ENCODE results near the gene MANF. TPM values are rescaled to one million over a fixed set of nuclear protein-coding genes. Genes with fewer than 3 reads are reported as not detected.
"Not testable (repeated sequence)": the region's sequence is repeated elsewhere in the genome, so short reads cannot be mapped to it uniquely, and the experiment has no call there.

MANF gene
- total RNA-seq, 1 donor from 2014 or later, result 130 TPM

DNA sequence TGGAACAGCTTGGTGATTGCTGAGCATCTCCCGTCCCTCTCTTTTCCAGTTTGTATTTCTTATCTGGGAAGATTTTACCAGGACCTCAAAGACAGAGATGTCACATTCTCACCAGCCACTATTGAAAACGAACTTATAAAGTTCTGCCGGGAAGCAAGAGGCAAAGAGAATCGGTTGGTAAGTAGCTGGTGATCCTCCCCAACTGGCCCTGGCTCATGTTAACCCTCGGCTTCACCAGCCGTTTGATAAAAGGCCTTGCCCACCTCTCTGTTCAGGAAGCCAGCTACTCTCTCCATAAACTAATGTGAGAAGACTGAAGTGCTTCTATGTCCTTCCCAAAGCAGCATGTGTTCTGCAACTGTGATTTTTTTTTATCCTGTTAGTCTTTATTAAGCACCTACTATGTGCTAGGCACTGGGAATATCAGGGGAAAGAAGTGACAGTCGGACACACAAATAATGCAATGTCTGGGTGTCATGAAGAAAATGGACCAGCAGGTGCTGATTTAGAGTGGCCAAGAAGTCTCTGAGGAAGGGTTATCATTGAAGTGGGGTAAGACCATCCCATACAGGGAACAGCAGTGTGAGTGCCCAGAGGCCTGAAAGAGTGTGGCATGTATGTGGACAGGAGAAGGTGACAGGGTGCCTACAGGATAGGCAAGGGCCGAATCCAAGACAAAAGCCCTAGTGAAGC, 1.2 kb downstream of the MANF start:
- H3K4me1 Mint-ChIP-seq (ENCODE audit: low read depth), result peaks cover 38% of the 10 kb centered on the region
- DNase-seq (ENCODE audit: low spot score, unreplicated experiment), result no peak
- H3K27ac Mint-ChIP-seq, result peak overlapping the region; percentile 97
- TF ChIP-seq, protein P1, sequence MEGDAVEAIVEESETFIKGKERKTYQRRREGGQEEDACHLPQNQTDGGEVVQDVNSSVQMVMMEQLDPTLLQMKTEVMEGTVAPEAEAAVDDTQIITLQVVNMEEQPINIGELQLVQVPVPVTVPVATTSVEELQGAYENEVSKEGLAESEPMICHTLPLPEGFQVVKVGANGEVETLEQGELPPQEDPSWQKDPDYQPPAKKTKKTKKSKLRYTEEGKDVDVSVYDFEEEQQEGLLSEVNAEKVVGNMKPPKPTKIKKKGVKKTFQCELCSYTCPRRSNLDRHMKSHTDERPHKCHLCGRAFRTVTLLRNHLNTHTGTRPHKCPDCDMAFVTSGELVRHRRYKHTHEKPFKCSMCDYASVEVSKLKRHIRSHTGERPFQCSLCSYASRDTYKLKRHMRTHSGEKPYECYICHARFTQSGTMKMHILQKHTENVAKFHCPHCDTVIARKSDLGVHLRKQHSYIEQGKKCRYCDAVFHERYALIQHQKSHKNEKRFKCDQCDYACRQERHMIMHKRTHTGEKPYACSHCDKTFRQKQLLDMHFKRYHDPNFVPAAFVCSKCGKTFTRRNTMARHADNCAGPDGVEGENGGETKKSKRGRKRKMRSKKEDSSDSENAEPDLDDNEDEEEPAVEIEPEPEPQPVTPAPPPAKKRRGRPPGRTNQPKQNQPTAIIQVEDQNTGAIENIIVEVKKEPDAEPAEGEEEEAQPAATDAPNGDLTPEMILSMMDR (IDR thresholded peaks at IDR 0.05; ENCODE audit: unreplicated experiment), result no peak
- no peaks in the 10 kb centered on the region for H3K27me3 Mint-ChIP-seq
- H3K9me3 Mint-ChIP-seq (ENCODE audit: low read depth), result no peaks in the 10 kb centered on the region
- H3K4me3 Mint-ChIP-seq (ENCODE audit: low read depth), result peak overlapping the region; percentile 99
- peaks cover 15% of the 10 kb centered on the region for H3K36me3 Mint-ChIP-seq (ENCODE audit: insufficient read depth)

DNA sequence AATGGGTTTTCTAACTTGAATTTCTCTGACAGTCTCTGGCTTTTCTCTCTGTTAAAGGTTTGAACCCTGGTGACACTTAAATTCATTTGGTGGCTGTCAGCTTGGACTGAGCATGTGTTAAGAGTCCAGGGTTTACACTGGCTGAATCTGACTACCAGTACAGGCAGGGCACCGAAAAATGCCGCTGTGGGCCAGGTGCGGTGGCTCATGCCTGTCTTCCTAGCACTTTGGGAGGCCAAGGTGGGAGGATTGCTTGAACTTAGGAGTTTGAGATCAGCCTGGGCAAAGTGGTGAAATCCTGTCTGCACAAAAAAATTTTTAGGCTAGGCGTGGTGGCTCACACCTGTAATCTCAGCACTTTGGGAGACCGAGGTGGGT, 1.8 kb downstream of the MANF start:
- peak overlapping the region; percentile 99 for H3K4me3 Mint-ChIP-seq (ENCODE audit: low read depth)
- TF ChIP-seq, protein P1 (IDR thresholded peaks at IDR 0.05; ENCODE audit: unreplicated experiment), result no peak
- H3K27me3 Mint-ChIP-seq, result no peaks in the 10 kb centered on the region
- peaks cover 38% of the 10 kb centered on the region for H3K4me1 Mint-ChIP-seq (ENCODE audit: low read depth)
- H3K27ac Mint-ChIP-seq, result no peak overlapping the region
- no peak for DNase-seq (ENCODE audit: low spot score, unreplicated experiment)
- peaks cover 15% of the 10 kb centered on the region for H3K36me3 Mint-ChIP-seq (ENCODE audit: insufficient read depth)
- H3K9me3 Mint-ChIP-seq (ENCODE audit: low read depth), result no peaks in the 10 kb centered on the region

DNA sequence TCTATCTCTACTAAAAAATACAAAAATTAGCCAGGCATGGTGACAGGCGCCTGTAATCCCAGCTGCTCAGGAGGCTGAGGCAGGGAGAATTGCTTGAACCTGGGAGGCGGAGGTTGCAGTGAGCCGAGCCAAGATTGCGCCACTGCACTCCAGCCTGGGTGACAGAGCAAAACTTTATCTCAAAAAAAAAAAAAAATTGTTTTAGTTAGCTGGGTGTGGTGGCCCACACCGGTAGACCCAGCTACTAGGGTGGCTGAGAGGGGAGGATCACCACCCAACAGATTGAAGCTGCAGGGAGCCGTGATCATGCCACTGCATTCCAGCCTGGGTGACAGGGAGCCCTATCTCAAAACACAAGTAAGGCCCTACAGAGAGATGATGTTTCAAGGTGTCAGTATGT, 2.2 kb downstream of the MANF start:
- H3K27me3 Mint-ChIP-seq; H3K9me3 Mint-ChIP-seq (ENCODE audit: low read depth); H3K27ac Mint-ChIP-seq; DNase-seq (ENCODE audit: low spot score, unreplicated experiment): not testable (repeated sequence)
- H3K4me3 Mint-ChIP-seq (ENCODE audit: low read depth), result peak overlapping the region; percentile 99
- H3K36me3 Mint-ChIP-seq (ENCODE audit: insufficient read depth), result peaks cover 15% of the 10 kb centered on the region
- H3K4me1 Mint-ChIP-seq (ENCODE audit: low read depth), result peaks cover 38% of the 10 kb centered on the region

GRCh38 chr3:51388286-51389029, 3.4 kb downstream of the MANF start:
- peaks cover 43% of the 10 kb centered on the region for H3K4me1 Mint-ChIP-seq (ENCODE audit: low read depth)
- H3K27me3 Mint-ChIP-seq, result no peaks in the 10 kb centered on the region
- TF ChIP-seq, protein P1 (IDR thresholded peaks at IDR 0.05; ENCODE audit: unreplicated experiment), result peak; percentile 46
- DNase-seq (ENCODE audit: low spot score, unreplicated experiment), result no peak
- H3K9me3 Mint-ChIP-seq (ENCODE audit: low read depth), result no peaks in the 10 kb centered on the region
- H3K36me3 Mint-ChIP-seq (ENCODE audit: insufficient read depth), result peaks cover 24% of the 10 kb centered on the region
- peak overlapping the region; percentile 46 for H3K4me3 Mint-ChIP-seq (ENCODE audit: low read depth)
- peak overlapping the region; percentile 94 for H3K27ac Mint-ChIP-seq

DNA sequence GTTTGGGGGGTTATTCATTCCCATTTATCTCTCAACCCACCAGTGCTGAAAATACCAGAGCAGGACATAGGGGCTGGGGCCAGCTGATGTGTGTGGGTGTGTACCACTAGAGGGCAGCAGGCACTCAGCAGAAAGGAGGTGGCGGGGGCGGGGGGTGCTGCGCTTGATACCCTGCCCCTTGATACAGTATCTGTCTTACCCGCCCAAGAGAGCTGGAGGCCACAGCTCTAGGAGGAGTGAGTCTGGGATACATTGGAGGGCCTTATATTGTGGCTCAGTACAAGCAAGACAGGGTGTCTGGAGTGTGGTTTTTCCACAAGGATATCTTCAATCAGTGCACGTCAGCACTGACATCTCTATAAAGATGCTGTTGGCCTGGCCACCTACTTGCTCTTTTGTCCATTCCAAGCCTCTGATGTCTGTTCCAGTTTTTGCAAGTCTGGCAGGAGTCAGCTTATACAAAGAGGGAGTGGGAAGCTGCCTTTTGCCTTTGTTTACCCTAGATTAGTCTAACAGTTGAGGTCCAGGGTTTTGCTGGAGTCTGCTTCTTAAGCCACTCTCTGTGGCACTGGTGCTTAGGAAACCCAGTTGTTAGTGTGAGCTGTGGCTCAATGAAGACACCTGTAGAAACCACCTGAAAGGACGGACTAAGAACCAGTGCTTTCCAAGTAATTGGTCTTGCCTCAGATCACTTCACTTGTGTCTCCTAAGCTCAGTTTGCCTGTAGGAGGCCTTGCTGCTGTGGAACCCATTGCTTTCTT, 4.5 kb downstream of the MANF start:
- H3K9me3 Mint-ChIP-seq (ENCODE audit: low read depth), result no peaks in the 10 kb centered on the region
- no peak overlapping the region for H3K4me3 Mint-ChIP-seq (ENCODE audit: low read depth)
- H3K4me1 Mint-ChIP-seq (ENCODE audit: low read depth), result peaks cover 46% of the 10 kb centered on the region
- DNase-seq (ENCODE audit: low spot score, unreplicated experiment), result no peak
- H3K27ac Mint-ChIP-seq, result peak overlapping the region; percentile 24
- peaks cover 31% of the 10 kb centered on the region for H3K36me3 Mint-ChIP-seq (ENCODE audit: insufficient read depth)
- H3K27me3 Mint-ChIP-seq, result no peaks in the 10 kb centered on the region
- TF ChIP-seq, protein P1 (IDR thresholded peaks at IDR 0.05; ENCODE audit: unreplicated experiment), result peak; percentile 64

Data from progenitor cell of endocrine pancreas (in vitro differentiated cells).